HG03108 (cell line): Measurements from ENCODE around the gene LIN37.

ENCODE experiments used
- ATAC-seq: cut with Tn5 transposase; IDR thresholded peaks from one replicate; pipeline ENCODE4 v1.9.1; 2021; ENCODE audit warnings: moderate library complexity; ENCODE audit not compliant: unreplicated experiment

The LIN37 gene

DNA sequence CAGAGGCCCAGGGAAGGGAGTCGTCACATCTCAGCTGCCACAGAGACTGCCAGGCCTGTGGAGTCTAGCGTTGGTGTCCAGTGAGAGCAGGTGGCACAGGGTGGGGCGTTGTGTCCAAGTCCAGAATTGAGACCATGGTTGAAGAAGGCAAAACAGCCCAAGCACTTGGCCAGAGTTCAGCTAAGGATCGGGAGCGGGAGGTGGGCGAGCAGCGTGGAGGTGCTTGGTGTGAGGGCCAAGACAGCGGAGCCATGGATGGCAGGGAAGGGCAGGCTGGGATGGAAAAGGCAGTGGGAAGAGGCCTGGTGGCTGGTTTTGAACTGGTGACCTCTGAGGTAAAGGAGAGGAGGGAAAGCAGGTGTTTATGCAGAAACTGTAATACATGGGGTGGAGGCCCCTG, 14.1 kb upstream of the LIN37 start:
- no peak for ATAC-seq

DNA sequence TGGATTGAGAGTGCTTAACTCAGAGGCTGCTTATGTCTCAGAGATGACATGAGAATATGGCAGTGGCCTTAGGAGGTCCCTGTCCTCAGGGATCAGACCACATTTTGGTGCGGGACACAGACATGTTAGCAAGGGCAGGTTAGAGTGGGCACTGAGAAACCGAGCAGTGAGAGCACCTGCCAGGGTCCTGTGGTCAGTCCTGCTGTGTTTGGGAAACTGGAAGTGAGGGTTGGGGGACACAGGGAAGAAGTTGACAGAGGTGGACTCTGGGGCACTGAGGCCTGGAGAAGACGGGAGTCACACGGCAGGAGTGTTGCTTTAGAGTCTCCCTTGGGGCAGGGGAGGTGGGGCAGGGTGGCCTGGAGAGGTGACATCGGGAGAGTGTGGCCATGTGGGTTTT, 13.5 kb upstream of the LIN37 start:
- no peak for ATAC-seq

DNA sequence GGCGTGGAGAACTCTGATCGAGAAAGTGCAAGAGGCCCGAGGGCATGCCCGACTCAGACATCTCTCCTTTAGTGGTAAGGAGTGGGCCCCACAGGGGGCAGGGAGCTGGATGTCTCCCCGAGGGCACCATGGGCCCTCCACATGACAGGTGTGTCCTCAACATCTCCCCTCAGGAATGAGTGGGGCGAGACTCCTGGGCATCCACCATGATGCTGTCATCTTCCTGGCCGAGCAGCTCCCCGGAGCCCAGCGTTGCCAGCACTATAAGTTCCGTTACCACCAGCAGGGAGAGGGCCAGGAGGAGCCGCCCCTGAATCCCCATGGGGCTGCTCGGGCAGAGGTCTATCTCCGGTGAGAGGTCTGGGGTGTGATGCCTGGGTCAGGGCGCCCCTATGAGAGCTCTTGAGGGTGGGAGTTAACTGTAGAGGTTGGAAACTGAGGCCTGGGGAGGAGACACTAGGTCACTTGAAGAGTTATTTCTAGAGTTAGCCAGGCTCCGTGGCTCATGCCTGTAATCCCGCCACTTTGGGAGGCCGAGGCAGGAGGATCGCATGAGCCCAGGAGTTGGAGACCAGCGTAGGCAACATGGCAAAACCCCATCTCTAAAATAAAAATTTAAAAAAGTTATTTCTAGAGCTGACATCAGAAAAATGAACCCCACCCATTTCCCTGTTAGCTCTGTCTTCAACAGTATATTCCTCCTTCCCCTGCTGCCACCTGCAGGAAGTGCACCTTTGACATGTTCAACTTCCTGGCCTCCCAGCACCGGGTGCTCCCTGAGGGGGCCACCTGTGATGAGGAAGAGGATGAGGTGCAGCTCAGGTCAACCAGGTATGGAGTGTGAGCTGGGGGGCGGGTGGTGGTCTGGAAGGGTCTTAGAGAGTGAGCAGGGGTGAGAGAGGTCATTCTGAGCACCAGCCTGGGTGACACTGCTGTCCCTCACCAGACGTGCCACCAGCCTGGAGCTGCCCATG, 11.2 kb upstream of the LIN37 start:
- ATAC-seq = no peak

DNA sequence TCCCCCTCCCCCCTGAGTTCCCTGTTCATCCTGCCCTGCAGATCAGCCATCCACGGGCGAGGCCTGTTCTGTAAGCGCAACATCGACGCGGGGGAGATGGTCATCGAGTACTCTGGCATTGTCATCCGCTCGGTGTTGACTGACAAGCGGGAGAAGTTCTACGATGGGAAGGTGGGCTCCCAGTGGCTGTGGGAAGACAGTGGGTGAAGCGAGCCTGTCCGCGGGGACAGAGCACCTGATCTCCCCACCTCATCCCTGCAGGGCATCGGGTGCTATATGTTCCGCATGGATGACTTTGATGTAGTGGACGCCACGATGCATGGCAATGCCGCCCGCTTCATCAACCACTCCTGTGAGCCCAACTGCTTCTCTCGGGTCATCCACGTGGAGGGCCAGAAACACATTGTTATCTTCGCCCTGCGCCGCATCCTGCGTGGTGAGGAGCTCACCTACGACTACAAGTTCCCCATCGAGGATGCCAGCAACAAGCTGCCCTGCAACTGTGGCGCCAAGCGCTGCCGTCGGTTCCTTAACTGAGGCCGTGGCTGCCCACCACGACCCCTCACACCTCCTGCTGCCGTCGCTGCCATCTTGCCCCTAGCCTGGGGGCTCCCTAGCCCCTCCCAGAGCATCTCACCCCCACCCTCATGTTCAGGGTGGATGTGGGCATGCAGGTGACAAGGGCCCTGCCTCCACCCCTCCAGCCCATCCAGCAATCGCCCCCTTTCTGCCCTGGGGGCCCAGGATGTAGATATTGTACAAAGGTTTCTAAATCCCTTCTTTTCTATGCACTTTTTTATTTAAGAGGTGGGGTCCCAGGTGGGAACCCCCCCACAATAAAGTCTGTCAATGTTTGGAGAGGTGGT, 10.1 kb upstream of the LIN37 start:
- ATAC-seq = no peak

DNA sequence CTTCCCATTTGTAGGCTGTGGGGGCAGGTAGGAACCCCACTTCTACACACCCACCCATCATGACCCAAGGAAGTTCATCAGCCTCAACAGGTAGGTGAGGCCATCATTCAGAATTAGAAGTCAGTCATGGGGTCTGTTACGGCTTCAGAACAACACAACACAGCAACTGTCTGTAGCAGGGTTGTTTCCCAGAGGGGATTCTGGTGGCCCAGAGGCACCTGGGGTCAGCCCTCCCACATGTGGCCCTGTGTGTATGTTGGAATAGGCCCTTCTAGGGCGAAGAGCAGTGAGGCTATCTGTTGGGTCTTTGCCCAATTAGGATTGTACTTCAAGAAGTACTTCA, 9.5 kb upstream of the LIN37 start:
- ATAC-seq = no peak

DNA sequence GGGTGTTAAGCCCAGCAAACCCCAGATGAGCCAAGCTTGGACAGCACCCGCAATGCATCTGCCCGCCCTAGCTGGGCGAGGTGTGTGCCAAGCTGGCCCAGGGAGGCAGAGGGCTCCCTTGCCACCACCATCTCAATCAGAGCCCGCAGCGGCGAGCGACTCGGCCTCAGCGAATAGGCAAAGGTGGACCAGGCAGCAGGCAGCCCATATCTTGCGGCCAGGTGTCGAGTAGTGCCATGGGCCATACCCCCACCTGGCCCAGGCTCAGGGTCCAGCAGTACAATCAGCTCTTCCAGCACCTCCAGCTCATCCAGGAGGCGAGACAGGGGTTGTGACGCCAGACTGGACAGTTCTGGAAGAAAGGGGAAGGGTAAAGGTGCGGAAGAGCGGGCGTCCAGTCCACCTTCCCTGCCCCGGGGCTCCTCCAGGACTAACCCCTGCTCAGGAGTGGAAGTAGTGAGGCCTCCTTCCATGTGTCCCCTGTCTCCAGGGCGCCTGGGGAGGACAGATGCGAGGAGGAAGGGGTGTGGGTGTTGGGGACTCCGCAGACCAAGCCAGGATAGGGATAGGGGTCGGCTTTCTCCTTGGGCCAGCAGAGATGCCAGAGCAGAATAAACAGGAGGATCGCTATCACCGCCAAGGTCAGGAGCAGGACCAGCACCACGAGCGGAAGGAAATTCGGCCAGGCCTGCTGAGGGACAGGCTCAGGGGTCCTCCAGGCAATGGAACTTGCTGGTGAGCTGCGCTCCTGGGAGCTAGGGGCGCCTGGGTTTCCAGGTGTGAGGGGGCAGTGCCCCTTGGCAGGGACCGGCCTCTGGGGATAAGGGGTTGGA, 8.9 kb upstream of the LIN37 start:
- no peak for ATAC-seq

DNA sequence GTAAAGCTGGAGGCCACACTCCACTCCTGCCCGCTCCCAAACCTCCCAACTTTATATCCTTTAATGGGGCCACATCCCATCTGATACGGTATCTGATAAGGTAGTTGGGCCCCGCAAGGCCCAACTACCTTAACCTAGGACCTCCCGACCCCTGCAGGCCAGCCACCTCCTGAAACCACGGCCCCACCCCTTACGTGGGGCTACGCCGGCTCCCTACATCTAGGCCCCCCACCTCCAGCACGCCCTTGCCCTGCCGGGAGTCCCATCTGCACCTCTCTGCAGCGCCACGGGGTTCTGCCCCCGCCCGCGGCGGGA, 8.3 kb upstream of the LIN37 start:
- no peak for ATAC-seq

DNA sequence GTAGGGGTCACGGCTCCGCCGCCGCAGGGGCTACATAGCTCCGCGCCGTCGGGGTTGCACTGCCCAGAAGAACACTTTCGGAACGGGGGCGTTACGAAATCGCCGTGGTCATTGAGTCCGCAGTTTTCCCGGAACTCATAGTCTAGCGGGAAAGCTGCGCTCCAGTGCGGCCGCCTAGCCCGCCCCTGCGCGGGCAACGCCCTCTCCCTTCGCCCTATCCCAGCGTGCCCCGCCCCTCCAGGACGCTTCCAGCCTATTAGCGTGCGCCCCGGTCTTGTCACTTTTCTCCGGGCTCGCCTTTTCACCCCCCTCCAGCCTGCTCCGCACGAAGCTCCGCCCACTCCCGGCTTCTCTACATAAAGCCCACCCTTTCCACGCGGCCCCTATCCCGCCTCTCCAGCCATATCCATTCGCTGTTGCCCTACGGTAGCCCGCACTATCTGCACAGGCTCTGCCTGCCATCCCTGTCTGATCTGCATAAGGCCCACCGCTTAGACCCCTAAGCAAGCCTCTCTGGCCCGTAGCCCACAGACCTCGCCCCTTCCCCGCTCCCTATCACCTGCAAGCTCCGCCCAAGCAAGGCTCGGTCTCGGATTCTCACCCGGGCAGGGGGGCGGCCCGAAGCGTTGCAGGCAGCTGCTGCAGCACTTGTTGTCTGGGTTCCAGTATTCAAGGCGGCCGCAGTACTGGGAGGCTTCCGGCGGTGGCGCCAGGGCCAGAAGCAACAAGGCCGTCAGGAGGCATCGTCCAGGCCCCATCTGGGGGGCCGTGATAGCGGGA, 7.8 kb upstream of the LIN37 start:
- peak; percentile 49 for ATAC-seq

DNA sequence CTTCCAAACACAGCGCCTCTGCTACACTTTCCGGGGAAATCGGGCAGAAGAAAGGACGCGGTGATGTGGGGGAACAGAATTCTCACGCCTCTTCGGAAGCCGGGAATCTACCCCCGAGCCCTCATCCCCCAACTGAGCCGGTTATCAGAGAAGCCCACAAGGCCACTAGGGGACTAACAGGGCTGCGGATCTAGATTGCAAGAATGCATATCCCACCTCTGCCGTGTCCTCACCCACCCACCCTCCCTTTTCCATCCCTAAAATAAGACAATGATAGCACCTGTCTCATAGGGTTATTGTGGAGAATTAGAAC, 7.2 kb upstream of the LIN37 start:
- ATAC-seq = no peak

DNA sequence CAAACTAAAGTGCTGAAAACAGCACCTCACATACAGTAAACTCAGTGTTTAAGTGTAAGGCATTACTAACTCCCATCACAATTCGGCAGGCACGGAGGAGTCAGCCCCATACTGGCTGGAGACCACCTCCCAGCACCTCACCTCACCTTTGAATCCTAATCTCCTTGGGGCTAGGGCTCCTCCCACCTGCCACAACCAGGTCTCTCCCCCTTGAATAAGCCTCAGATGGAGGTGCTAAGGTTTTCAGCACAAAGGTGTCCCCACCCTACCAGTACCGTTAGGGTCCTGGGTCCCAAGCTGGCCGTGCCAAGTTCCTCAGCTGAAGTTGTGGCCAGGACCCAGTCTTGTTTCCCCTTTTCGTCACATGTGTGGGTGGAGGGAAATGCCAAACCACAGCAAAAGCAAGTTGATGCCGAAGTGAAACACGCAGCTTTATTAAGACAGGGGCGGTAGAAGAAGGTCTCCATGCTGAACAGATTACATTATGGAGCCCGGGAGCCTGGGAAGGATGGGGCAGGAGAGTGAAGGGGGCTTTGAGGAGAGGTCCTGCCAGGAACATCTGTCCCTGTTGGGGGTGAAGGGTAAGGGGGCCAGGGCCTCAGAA, 6.2 kb upstream of the LIN37 start, which contains the start of gene IGFLR1:
Gene IGFLR1, minus strand, starts transcription at position 332 of the 604 bp plus-strand sequence. CDS start 1,272 bp downstream, outside the sequence.
- ATAC-seq = no peak

DNA sequence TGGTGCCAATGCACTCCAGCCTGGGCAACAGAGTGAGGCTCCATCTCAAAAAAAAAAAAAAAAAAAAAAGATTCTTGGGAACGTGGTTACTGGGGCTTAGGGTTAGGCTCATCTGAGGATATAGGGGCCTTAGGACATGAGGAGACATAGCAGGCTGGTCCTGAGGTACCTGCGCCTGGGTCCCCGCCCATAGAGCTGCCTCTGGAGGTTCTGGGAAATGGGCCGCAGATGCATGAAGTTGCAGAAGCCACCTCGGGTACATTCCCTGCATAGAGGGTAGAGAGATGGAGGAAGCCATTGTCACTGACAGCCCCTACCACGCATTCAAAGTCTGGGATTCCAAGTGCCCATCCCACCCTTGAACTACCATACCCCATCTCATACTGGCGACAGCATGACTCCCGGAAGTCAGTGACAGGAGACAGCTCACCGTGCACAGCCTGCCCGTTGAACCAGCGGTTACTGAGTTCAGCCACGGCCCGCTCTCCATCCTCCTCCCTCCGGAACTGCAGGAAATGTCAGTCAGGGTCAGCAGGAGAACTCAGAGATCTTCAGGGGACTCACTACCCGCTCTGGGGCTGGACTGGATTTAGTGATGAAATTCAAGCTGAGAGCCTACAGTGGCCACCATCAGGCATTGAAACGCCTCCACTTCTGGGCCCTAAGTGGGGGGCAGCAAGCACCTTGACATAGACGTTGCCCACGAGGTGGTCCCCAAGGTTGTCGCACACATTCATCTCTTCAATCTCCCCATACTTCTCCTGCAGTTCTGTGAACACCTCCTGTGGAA, 4.5 kb upstream of the LIN37 start:
- ATAC-seq = no peak

DNA sequence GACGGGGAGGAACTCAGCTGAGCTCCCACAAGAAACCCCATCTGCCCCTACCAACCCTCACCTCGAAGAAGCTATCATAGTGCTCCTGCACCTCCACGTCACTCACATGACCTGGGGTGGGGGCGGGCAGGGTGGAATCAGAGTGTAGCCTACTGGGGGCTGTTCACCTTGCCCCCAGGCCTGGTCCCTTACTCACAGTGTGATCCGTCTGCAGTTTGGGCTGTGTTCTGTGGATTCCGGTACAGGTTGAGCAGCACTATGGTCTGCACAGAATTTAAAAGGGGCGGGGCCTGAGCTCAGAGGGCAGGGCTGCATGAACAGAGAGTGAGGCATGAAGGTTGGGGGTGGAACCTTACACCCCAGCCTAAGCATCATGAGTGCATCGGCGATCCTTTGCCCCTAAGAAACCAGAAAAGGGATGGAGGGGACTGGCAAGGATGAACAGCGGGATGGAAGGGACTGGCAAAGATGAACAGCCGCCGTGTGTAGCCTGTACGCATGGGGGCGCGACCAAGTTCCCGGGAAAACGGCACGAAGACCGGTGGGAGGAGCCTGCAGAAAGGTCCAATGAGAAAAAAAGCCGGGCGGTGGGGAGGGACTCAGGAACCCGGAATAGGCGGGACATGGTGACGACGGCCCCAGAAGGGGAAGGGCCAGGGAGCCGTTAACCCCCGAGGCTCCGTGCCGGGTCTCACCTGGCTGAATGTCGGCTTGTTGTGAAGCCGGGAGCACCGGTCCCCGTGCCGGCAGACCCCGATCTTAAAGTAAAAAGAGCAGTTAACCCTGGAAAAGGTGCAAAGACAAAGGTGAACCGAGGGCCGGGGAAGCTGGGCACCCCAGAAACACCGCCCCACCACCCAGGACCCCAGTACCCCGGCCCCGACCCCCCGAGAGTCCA, 3.7 kb upstream of the LIN37 start:
- no peak for ATAC-seq

DNA sequence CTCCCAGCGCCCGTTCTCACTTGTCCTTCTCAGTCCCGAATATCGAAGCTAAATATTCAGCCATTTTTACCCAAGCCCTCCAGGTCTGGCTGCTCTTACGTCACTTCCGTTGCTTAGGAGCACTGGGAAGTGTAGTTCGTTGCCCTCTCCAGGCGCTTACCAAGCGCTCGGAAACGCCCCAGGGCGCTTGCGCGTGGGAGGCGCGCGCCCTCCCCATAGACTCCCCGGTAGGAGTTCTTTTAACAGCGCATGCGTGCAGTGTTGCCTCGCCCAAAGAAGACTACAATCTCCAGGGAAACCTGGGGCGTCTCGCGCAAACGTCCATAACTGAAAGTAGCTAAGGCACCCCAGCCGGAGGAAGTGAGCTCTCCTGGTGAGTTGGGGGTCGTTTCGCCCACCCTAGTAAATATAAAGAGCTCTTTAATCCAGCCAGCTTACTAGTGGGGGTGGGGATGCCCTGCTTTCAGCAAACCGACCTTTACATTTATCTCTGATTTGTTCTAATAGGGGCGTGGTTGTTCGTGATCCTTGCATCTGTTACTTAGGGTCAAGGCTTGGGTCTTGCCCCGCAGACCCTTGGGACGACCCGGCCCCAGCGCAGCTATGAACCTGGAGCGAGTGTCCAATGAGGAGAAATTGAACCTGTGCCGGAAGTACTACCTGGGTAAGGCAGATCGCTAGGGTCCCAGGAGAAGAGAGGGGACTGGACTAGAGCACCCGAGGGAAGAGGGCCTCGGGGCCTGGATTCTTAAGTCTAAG, 2.9 kb upstream of the LIN37 start, which contains the start of the genes PSENEN and U2AF1L4:
Gene PSENEN, plus strand, starts transcription at position 324 of the 759 bp plus-strand sequence. Its CDS starts 280 bp downstream, at position 604.
Gene U2AF1L4, minus strand, starts transcription at position 91 of the 759 bp plus-strand sequence. Its CDS starts 27 bp downstream, at position 64.
- ATAC-seq = peak; percentile 41

DNA sequence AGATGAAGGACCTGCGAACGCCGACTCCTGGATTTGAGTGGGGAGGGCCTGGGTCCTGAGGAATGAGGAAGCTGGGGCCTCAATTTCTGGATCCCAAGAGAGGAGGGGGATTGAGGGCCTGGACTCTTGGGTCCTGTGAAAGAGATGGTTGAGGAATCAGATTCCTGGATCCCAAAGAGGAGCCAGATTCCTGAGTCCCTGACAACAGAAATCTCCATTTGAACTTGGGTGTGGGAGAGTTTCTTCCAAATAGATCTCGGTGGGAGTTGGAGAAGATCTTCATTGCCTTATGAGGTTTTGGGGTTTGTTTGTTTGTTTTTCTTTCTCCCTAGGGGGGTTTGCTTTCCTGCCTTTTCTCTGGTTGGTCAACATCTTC, 2.3 kb upstream of the LIN37 start:
- no peak for ATAC-seq

DNA sequence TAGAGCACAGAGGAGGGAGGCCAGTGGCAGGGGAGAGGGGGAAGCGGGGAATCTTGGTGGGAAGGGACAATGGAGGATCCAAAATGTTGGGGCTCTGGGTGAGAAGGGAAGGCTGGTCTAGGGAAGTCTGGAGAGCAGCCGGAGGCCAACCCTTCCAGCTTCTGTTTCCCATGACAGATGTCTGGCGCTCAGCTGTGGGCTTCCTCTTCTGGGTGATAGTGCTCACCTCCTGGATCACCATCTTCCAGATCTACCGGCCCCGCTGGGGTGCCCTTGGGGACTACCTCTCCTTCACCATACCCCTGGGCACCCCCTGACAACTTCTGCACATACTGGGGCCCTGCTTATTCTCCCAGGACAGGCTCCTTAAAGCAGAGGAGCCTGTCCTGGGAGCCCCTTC, 1.8 kb upstream of the LIN37 start:
- no peak for ATAC-seq

DNA sequence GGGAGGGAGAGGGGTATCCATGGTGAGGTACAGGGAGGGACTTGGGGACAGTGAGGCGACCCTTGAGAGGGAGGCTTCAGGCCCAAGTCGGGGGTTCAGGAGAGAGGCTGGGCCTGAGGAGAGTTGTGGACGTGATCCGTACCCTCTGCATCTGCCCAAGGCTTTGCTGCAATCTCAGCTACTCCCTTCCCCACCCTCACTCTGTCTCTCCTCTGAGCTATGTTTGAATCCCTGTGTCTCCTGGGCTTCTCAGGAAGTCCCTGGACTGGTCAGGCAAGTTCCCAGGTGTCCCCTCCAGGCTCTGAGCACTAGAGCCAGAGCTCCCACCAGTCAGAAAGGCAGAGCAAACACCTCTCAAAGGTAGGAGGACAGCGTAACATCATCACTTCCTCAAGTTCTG, 1.8 kb downstream of the LIN37 start:
- no peak for ATAC-seq
